PC-9 (cell line): ENCODE data around the gene SLC9A9. TPM values are rescaled to one million over a fixed set of nuclear protein-coding genes. Genes with fewer than 3 reads are reported as not detected.

Experiments
- BruUV-seq: library from RNA; stranded (reverse); fragments of 400-500 nt; replicated peaks from 2 replicates; lab custom pipeline; 2021; lab: Mats Ljungman, UMichigan
- CTCF ChIA-PET: fragments of 300-600 bp; sonication (Branson Sonifier 250); formaldehyde crosslinking; loops from one replicate; lab custom pipeline; 2022; ENCODE audit warnings: antibody characterized with exemption; lab: Charles Lee
- POLR2A ChIA-PET: fragments of 300-600 bp; sonication (Branson Sonifier 250); formaldehyde crosslinking; loops from one replicate; lab custom pipeline; 2022; ENCODE audit warnings: antibody characterized with exemption; ENCODE audit not compliant: unreplicated experiment; lab: Charles Lee
- DNase-seq, 2 experiments: peaks; one replicate each; pipeline versions ENCODE4 v3.0.0 to v3.0.0-alpha.2; 2015 to 2022; ENCODE audit warnings: mixed read lengths in 1 of 2
- H2AFZ ChIP-seq: fragments of 200-600 bp; sonication (generic); 2 replicates; pipeline ENCODE4 v1.8.1; 2017; ENCODE audit warnings: antibody characterized with exemption
- H3F3A ChIP-seq: fragments of 200-600 bp; sonication (generic); 2 replicates; pipeline ENCODE4 v1.8.1; 2017; ENCODE audit warnings: antibody characterized with exemption, mild to moderate bottlenecking, low read depth; ENCODE audit not compliant: insufficient read depth
- H3K27ac ChIP-seq: fragments of 200-600 bp; sonication (generic); 2 replicates; pipeline ENCODE4 v1.6.1; 2016; ENCODE audit warnings: mixed run types
- H3K27me3 ChIP-seq: fragments of 200-600 bp; sonication (generic); 2 replicates; pipeline ENCODE4 v1.6.1; 2016; ENCODE audit warnings: low read depth, mixed run types; ENCODE audit not compliant: insufficient read depth
- H3K36me3 ChIP-seq: fragments of 200-600 bp; sonication (generic); 2 replicates; pipeline ENCODE4 v1.6.1; 2016; ENCODE audit warnings: low read depth, mixed run types
- H3K4me1 ChIP-seq: fragments of 200-600 bp; sonication (generic); replicated peaks from 2 replicates; pipeline ENCODE4 v1.6.1; 2016; ENCODE audit warnings: mixed run types; ENCODE audit not compliant: insufficient read depth
- H3K4me2 ChIP-seq: fragments of 200-600 bp; sonication (generic); 2 replicates; pipeline ENCODE4 v1.6.1; 2017; ENCODE audit warnings: mixed run types
- H3K4me3 ChIP-seq: fragments of 200-600 bp; sonication (generic); 2 replicates; pipeline ENCODE4 v1.6.1; 2016; ENCODE audit warnings: mixed run types
- H3K79me2 ChIP-seq: fragments of 200-600 bp; sonication (generic); 2 replicates; pipeline ENCODE4 v1.6.1; 2017; ENCODE audit warnings: low read depth, mixed run types
- H3K9me2 ChIP-seq: fragments of 200-600 bp; sonication (generic); 2 replicates; pipeline ENCODE4 v1.8.1; 2017; ENCODE audit warnings: mild to moderate bottlenecking; ENCODE audit not compliant: insufficient read depth
- H3K9me3 ChIP-seq: fragments of 200-600 bp; sonication (generic); 2 replicates; pipeline ENCODE4 v1.8.1; 2016; ENCODE audit warnings: low read depth; ENCODE audit not compliant: insufficient read depth
- H4K20me1 ChIP-seq: fragments of 200-600 bp; sonication (generic); 2 replicates; pipeline ENCODE4 v1.8.1; 2017; ENCODE audit not compliant: insufficient read depth
- CTCF ChIP-seq: fragments of 200-600 bp; sonication (generic); conservative IDR thresholded peaks from 2 replicates; pipeline ENCODE4 v1.6.1; 2017; ENCODE audit warnings: mixed run types, antibody characterized with exemption, mild to moderate bottlenecking, moderate library complexity
- EZH2 ChIP-seq: fragments of 200-600 bp; sonication (generic); IDR thresholded peaks from 2 replicates; pipeline ENCODE4 v1.8.0; 2017; ENCODE audit warnings: antibody characterized with exemption, low read depth
- intact Hi-C: fragments of 100-400 bp; cut with micrococcal nuclease; formaldehyde crosslinking; loops from one replicate; pipeline ENCODE4 v1.10.0; 2022; ENCODE audit not compliant: unreplicated experiment
- total RNA-seq: library from RNA; stranded (reverse); gene quantifications from 2 replicates; pipeline ENCODE4 v1.2.3, GENCODE V29; 2021

SLC9A9 gene
- total RNA-seq, 1 experiment from 2014 or later = 1.7 TPM

- ChIA-PET POLR2A (no interaction called here), CTCF (no interaction called here)
Observed at GRCh38 chr3:143315766-143316165, 532.5 kb downstream of the SLC9A9 start.

GRCh38 chr3:143314251-143315093, 533.8 kb downstream of the SLC9A9 start:
- Histone ChIP-seq H3K79me2 (no peaks in the 10 kb centered on the region), H3K9me2 (no peaks in the 10 kb centered on the region), H3K36me3 (no peaks in the 10 kb centered on the region), H3F3A (no peaks in the 10 kb centered on the region), H3K27ac (no peak overlapping the region), H3K4me1 (no peaks in the 10 kb centered on the region), H2AFZ (no peak overlapping the region), H3K4me2 (no peak overlapping the region), H3K4me3 (no peak overlapping the region), H4K20me1 (no peaks in the 10 kb centered on the region), H3K9me3 (no peaks in the 10 kb centered on the region), H3K27me3 (no peaks in the 10 kb centered on the region; the same call in 1 of the 2 replicates)
- TF ChIP-seq CTCF = no peak
- TF ChIP-seq EZH2 = no peak
- no TSS peak for BruUV-seq
- POLR2A ChIA-PET = no interaction called here
- CTCF ChIA-PET = no interaction called here
- DNase-seq = no peak
- intact Hi-C loops = no loop called here

More at GRCh38 chr3:143315766-143316165, 532.5 kb downstream of the SLC9A9 start:
- H3K27ac ChIP-seq = no peak overlapping the region
- TF ChIP-seq EZH2 (no peak), CTCF (no peak)
- H3K9me2 ChIP-seq = no peaks in the 10 kb centered on the region
- DNase-seq = no peak
- H3K4me2 ChIP-seq = no peak overlapping the region
- H3K36me3 ChIP-seq = no peaks in the 10 kb centered on the region
- no peaks in the 10 kb centered on the region for H4K20me1 ChIP-seq
- H3K79me2 ChIP-seq = no peaks in the 10 kb centered on the region
- H3K9me3 ChIP-seq = no peaks in the 10 kb centered on the region
- intact Hi-C loops = no loop called here
- H3K27me3 ChIP-seq = no peaks in the 10 kb centered on the region; the same call in 1 of the 2 replicates
- no peak overlapping the region for H2AFZ ChIP-seq
- H3K4me3 ChIP-seq = no peak overlapping the region
- no peaks in the 10 kb centered on the region for H3F3A ChIP-seq
- no TSS peak for BruUV-seq
- no peaks in the 10 kb centered on the region for H3K4me1 ChIP-seq

GRCh38 chr3:143313893-143314188, 534.4 kb downstream of the SLC9A9 start:
- Histone ChIP-seq H3K36me3 (no peaks in the 10 kb centered on the region), H3K79me2 (no peaks in the 10 kb centered on the region), H4K20me1 (no peaks in the 10 kb centered on the region), H3K4me2 (no peak overlapping the region), H3K27ac (no peak overlapping the region), H3K9me3 (no peaks in the 10 kb centered on the region), H3F3A (no peaks in the 10 kb centered on the region), H3K4me3 (no peak overlapping the region), H2AFZ (no peak overlapping the region), H3K27me3 (no peaks in the 10 kb centered on the region; the same call in 1 of the 2 replicates), H3K9me2 (no peaks in the 10 kb centered on the region), H3K4me1 (no peaks in the 10 kb centered on the region)
- DNase-seq = no peak
- ChIA-PET POLR2A (no interaction called here), CTCF (no interaction called here)
- intact Hi-C loops = no loop called here
- BruUV-seq = no TSS peak
- TF ChIP-seq EZH2 (no peak), CTCF (no peak)
